ENCODE measurements around the gene TTC9. TPM values are rescaled to one million over a fixed set of nuclear protein-coding genes. Genes with fewer than 3 reads are reported as not detected.

The TTC9 gene
- total and polyA plus RNA-seq, 2 experiments from 2014 or later, result 10.3 to 34.2 TPM

- peaks cover 79% of the 10 kb centered on the region for H3K4me1 ChIP-seq (ENCODE audit: insufficient read depth)
- H3K4me3 Mint-ChIP-seq, result no peak overlapping the region
- H3K4me2 ChIP-seq, result peak overlapping the region; percentile 1
- no peaks in the 10 kb centered on the region for H3K9me2 ChIP-seq (ENCODE audit: insufficient read depth)
- no peak overlapping the region for H3K4me3 ChIP-seq
- H3K27me3 ChIP-seq (ENCODE audit: insufficient read depth), result no peaks in the 10 kb centered on the region
- H3K36me3 Mint-ChIP-seq (ENCODE audit: low read depth), result peaks cover 65% of the 10 kb centered on the region
- no peaks in the 10 kb centered on the region for H4K20me1 ChIP-seq (replicated peaks; ENCODE audit: insufficient read depth)
- peak overlapping the region; percentile 93 for H3K27ac ChIP-seq (ENCODE audit: low read depth)
- H3F3A ChIP-seq (replicated peaks; ENCODE audit: low read depth), result peaks cover 11% of the 10 kb centered on the region
- peaks cover 11% of the 10 kb centered on the region for H3K27me3 Mint-ChIP-seq (ENCODE audit: insufficient read depth, low read depth, poor library complexity)
- no peak for DNase-seq (ENCODE audit: low spot score)
- peaks cover 9% of the 10 kb centered on the region for H3K36me3 ChIP-seq (ENCODE audit: insufficient read depth)
- H3K4me1 Mint-ChIP-seq, result peaks cover 82% of the 10 kb centered on the region
- no peak overlapping the region for H2AFZ ChIP-seq
- peaks cover 81% of the 10 kb centered on the region for H3K79me2 ChIP-seq (replicated peaks; ENCODE audit: insufficient read depth)
- H3K9me3 Mint-ChIP-seq, result no peaks in the 10 kb centered on the region
- no peak for ATAC-seq
- H3K27ac Mint-ChIP-seq, result peak overlapping the region; percentile 97; the same call in 1 of the 2 replicates
- TF ChIP-seq EZH2phosphoT487 (IDR thresholded peaks at IDR 0.05; ENCODE audit: unreplicated experiment), result no peak
- no peak for TF ChIP-seq NANOG (IDR thresholded peaks at IDR 0.05; ENCODE audit: borderline replicate concordance)
- no peak for TF ChIP-seq CTCF (conservative IDR thresholded peaks at IDR 0.05; ENCODE audit: low read depth in 2 of 2)
- no peak for TF ChIP-seq JUNB (IDR thresholded peaks at IDR 0.05; ENCODE audit: unreplicated experiment)
- no peak for TF ChIP-seq STAT1 (IDR thresholded peaks at IDR 0.05; ENCODE audit: unreplicated experiment)
- TF ChIP-seq ETS1 (IDR thresholded peaks at IDR 0.05), result no peak
- TF ChIP-seq REST (IDR thresholded peaks at IDR 0.05; ENCODE audit: unreplicated experiment), result no peak
- no peak for TF ChIP-seq POLR2AphosphoS5 (IDR thresholded peaks at IDR 0.05; ENCODE audit: low read depth)
- TF ChIP-seq CREB1 (CRISPR knock-in tag; IDR thresholded peaks at IDR 0.05; ENCODE audit: low read depth), result no peak
- TF ChIP-seq ZNF462 (CRISPR knock-in tag; IDR thresholded peaks at IDR 0.05), result no peak
Measured at GRCh38 chr14:70654632-70655031, 12.9 kb downstream of the TTC9 start.
